GM23338 (cell line): ENCODE results near the gene STX17.

ENCODE experiments used
- CTCF ChIP-seq, 2 experiments: fragments of 200-600 bp in 1 of 2; sonication (generic) in 1 of 2; conservative IDR thresholded peaks; 2 replicates each; pipeline versions ENCODE4 v1.5.1 to v1.6.1; 2016 to 2017; ENCODE audit warnings: antibody characterized with exemption in 2 of 2, low read depth in 2 of 2, mild to moderate bottlenecking in 2 of 2, moderate library complexity in 1 of 2
- EZH2 ChIP-seq: fragments of 200-600 bp; sonication (generic); IDR thresholded peaks from one replicate; pipeline ENCODE4 v1.8.0; 2017; ENCODE audit warnings: antibody characterized with exemption, mild to moderate bottlenecking, low read depth; ENCODE audit not compliant: unreplicated experiment

DNA sequence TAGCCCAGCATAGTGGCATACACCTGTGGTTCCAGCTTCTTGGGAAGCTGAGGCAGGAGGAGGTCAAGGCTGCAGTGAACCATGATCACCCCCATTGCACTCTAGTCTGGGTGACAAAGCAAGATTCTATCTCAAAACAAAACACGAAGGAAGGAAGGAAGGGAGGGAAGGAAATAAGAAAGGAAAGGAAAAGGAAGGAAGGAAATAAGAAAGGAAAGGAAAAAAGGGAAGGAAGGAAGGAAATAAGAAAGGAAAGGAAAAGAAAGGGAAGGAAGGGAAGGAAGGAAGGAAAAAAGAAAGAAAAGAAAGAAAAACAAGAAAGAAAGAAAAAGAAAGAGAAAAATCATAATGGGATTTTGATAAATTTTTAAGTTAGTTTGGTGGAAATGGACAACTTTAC lies 3.1 kb upstream of the STX17 start:
- TF ChIP-seq CTCF (conservative IDR thresholded peaks at IDR 0.05; ENCODE audit: low read depth in 2 of 2) (no peak), EZH2 (no peak)
